Activated T-cell treated with anti-CD3 and anti-CD28 coated beads, Interleukin-2, amount 50 U/mL, for 1 hour (primary cell): ENCODE data around the gene ZNF558.
"Not testable (repeated sequence)": the region's sequence is repeated elsewhere in the genome, so short reads cannot be mapped to it uniquely, and the experiment has no call there.

Source experiments
- DNase-seq: peaks from one replicate; pipeline ENCODE4 v3.0.0-alpha.2; 2020

Gene ZNF558

DNA sequence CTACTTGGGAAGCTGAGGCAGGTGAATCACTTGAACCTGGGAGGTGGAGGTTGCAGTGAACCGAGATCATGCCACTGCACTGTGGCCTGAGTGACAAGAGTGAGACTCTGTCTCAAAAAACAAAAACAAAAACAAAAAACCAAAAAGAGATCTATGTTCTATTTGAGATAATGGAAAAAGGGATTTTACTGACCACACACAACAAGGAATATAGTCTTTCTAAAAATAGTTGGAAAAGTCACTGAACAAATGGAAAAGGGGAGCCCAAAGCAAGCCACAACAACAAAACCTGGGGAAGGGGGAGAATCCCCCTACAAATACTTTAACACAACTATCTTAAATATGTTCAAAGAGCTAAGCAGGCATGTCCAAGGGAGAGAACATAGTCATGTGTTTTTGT is 37.3 kb downstream of the ZNF558 start:
- DNase-seq = no peak

DNA sequence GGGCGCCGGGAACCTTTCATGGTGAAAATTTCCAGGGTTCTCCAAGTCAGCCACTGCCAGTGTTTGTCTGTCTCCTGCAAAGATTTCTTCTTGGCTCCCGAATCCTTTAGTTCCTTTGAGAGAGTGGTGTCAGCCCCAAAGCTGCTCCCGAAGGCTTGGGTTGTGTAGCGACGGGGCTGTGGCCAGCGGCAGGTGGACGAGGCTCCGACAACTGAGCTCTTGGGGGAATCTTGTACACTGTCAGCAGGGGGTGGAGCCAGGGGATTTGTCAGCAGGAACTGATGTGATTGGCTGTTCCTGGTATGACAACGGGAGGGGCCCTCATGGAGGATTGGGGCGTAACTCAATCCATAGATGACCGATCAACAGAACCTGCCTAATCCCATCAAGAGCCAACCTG is 58.5 kb downstream of the ZNF558 start:
- not testable (repeated sequence) for DNase-seq

DNA sequence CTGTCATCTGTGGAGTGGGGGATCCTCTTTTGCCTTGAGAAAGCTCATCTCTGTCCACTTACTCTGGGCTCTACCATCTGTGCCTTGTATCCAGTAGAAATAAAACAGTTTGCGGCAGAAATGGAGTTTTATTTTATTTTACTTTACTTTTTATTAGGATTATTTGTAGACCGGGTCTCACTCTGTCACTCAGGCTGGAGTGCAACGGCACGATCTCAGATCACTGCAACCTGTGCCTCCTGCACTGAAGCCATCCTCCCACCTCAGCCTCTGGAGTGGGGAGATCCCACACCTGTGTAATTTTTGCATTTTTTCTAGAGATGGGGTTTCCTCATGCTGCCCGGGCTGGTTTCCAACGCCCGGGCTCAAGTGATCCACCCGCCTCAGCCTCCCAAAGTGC is 62.8 kb downstream of the ZNF558 start:
- DNase-seq = not testable (repeated sequence)

DNA sequence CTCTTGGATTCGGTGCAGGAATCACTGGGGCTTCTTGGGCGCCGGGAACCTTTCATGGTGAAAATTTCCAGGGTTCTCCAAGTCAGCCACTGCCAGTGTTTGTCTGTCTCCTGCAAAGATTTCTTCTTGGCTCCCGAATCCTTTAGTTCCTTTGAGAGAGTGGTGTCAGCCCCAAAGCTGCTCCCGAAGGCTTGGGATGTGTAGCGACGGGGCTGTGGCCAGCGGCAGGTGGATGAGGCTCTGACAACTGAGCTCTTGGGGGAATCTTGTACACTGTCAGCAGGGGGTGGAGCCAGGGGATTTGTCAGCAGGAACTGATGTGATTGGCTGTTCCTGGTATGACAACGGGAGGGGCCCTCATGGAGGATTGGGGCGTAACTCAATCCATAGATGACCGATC is 64.8 kb downstream of the ZNF558 start:
- not testable (repeated sequence) for DNase-seq
